ENCODE results near the gene TOGARAM1.

DNA sequence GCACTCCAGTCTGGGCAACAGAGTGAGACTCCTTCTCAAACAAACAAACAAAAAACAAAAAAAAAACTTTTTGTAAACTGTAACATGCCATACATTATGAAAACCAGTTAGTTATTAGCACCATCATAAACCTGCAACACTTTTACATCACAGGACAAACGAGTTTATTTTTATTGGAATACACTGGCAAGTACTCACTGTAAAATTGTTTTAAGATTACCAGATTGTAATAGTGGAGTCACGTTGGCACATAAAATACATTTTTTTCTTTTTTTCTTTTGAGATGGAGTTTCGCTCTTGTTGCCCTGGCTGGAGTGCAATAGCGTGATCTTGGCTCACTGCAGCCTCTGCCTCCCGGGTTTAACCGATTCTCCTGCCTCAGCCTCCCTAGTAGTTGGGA, 156.6 kb downstream of the TOGARAM1 start:
- TF ChIP-seq, protein P1, sequence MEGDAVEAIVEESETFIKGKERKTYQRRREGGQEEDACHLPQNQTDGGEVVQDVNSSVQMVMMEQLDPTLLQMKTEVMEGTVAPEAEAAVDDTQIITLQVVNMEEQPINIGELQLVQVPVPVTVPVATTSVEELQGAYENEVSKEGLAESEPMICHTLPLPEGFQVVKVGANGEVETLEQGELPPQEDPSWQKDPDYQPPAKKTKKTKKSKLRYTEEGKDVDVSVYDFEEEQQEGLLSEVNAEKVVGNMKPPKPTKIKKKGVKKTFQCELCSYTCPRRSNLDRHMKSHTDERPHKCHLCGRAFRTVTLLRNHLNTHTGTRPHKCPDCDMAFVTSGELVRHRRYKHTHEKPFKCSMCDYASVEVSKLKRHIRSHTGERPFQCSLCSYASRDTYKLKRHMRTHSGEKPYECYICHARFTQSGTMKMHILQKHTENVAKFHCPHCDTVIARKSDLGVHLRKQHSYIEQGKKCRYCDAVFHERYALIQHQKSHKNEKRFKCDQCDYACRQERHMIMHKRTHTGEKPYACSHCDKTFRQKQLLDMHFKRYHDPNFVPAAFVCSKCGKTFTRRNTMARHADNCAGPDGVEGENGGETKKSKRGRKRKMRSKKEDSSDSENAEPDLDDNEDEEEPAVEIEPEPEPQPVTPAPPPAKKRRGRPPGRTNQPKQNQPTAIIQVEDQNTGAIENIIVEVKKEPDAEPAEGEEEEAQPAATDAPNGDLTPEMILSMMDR (IDR thresholded peaks at IDR 0.05) = no peak
- no peak for TF ChIP-seq EP300 (IDR thresholded peaks at IDR 0.05; ENCODE audit: low read depth)
- no peak for TF ChIP-seq POLR2AphosphoS5 (IDR thresholded peaks at IDR 0.05)
